HG02759 (cell line): ENCODE measurements around the gene TBC1D22A.

Source experiments
- ATAC-seq: cut with Tn5 transposase; IDR thresholded peaks from one replicate; pipeline ENCODE4 v1.9.1; 2021; ENCODE audit warnings: mild to moderate bottlenecking, moderate library complexity; ENCODE audit not compliant: unreplicated experiment

Gene TBC1D22A

GRCh38 chr22:47088480-47089158 is 326.2 kb downstream of the TBC1D22A start:
- no peak for ATAC-seq

- no peak for ATAC-seq
Observed at GRCh38 chr22:47089374-47089773, 326.9 kb downstream of the TBC1D22A start.

- ATAC-seq, result no peak
Observed at GRCh38 chr22:47089796-47090460, 327.5 kb downstream of the TBC1D22A start.

- no peak for ATAC-seq
Observed at GRCh38 chr22:47090591-47091245, 328.3 kb downstream of the TBC1D22A start.

GRCh38 chr22:47091246-47091651 is 328.8 kb downstream of the TBC1D22A start:
- no peak for ATAC-seq

- ATAC-seq, result no peak
Observed at GRCh38 chr22:47091921-47092700, 329.7 kb downstream of the TBC1D22A start.

- no peak for ATAC-seq
Observed at GRCh38 chr22:47092896-47093311, 330.5 kb downstream of the TBC1D22A start.

- ATAC-seq, result no peak
Observed at GRCh38 chr22:47093720-47094119, 331.3 kb downstream of the TBC1D22A start.

GRCh38 chr22:47094861-47095330 is 332.4 kb downstream of the TBC1D22A start:
- ATAC-seq, result no peak

- no peak for ATAC-seq
Observed at GRCh38 chr22:47095395-47096122, 333.1 kb downstream of the TBC1D22A start.

- no peak for ATAC-seq
Observed at GRCh38 chr22:47098121-47098520, 335.7 kb downstream of the TBC1D22A start.

GRCh38 chr22:47098554-47098953 is 336.1 kb downstream of the TBC1D22A start:
- ATAC-seq, result no peak

- ATAC-seq, result no peak
Observed at GRCh38 chr22:47100019-47100418, 337.6 kb downstream of the TBC1D22A start.

- ATAC-seq, result no peak
Observed at GRCh38 chr22:47100646-47101200, 338.3 kb downstream of the TBC1D22A start.

- ATAC-seq, result no peak
Observed at GRCh38 chr22:47101321-47101885, 339.0 kb downstream of the TBC1D22A start.

- no peak for ATAC-seq
Observed at GRCh38 chr22:47102081-47102480, 339.6 kb downstream of the TBC1D22A start.

- no peak for ATAC-seq
Observed at GRCh38 chr22:47102648-47103047, 340.2 kb downstream of the TBC1D22A start.

GRCh38 chr22:47105085-47105484 is 342.6 kb downstream of the TBC1D22A start:
- no peak for ATAC-seq

GRCh38 chr22:47106806-47107205 is 344.4 kb downstream of the TBC1D22A start:
- ATAC-seq, result no peak

GRCh38 chr22:47107431-47107830 is 345.0 kb downstream of the TBC1D22A start:
- no peak for ATAC-seq
